ENCODE results near the gene DUSP22.

GRCh38 chr6:331622-332521 lies 39.6 kb downstream of the DUSP22 start:
- TF ChIP-seq EP300 (IDR thresholded peaks at IDR 0.05; ENCODE audit: low read depth), result no peak
- no peak for TF ChIP-seq POLR2AphosphoS5 (IDR thresholded peaks at IDR 0.05)
